ENCODE data around the gene CAMK2N1.

GRCh38 chr1:20449735-20450311 is 36.2 kb downstream of the CAMK2N1 start:
- TF ChIP-seq SYNCRIP (IDR thresholded peaks at IDR 0.05; ENCODE audit: insufficient read depth, low read depth, low read length) (no peak), MED8 (CRISPR knock-in tag; IDR thresholded peaks at IDR 0.05; ENCODE audit: insufficient replicate concordance) (no peak), KLF9 (CRISPR knock-in tag; IDR thresholded peaks at IDR 0.05; ENCODE audit: low read depth) (no peak), EP300 (IDR thresholded peaks at IDR 0.05; ENCODE audit: low read depth in 2 of 2, low read length in 2 of 2) (no peak), EP300 (CRISPR knock-in tag; IDR thresholded peaks at IDR 0.05; ENCODE audit: borderline replicate concordance) (no peak), GMEB1 (CRISPR knock-in tag; IDR thresholded peaks at IDR 0.05; ENCODE audit: borderline replicate concordance) (no peak)
- TF ChIP-seq, protein P1, sequence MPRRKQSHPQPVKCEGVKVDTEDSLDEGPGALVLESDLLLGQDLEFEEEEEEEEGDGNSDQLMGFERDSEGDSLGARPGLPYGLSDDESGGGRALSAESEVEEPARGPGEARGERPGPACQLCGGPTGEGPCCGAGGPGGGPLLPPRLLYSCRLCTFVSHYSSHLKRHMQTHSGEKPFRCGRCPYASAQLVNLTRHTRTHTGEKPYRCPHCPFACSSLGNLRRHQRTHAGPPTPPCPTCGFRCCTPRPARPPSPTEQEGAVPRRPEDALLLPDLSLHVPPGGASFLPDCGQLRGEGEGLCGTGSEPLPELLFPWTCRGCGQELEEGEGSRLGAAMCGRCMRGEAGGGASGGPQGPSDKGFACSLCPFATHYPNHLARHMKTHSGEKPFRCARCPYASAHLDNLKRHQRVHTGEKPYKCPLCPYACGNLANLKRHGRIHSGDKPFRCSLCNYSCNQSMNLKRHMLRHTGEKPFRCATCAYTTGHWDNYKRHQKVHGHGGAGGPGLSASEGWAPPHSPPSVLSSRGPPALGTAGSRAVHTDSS (CRISPR knock-in tag; conservative IDR thresholded peaks at IDR 0.05) = no peak
- TF ChIP-seq, protein P2, sequence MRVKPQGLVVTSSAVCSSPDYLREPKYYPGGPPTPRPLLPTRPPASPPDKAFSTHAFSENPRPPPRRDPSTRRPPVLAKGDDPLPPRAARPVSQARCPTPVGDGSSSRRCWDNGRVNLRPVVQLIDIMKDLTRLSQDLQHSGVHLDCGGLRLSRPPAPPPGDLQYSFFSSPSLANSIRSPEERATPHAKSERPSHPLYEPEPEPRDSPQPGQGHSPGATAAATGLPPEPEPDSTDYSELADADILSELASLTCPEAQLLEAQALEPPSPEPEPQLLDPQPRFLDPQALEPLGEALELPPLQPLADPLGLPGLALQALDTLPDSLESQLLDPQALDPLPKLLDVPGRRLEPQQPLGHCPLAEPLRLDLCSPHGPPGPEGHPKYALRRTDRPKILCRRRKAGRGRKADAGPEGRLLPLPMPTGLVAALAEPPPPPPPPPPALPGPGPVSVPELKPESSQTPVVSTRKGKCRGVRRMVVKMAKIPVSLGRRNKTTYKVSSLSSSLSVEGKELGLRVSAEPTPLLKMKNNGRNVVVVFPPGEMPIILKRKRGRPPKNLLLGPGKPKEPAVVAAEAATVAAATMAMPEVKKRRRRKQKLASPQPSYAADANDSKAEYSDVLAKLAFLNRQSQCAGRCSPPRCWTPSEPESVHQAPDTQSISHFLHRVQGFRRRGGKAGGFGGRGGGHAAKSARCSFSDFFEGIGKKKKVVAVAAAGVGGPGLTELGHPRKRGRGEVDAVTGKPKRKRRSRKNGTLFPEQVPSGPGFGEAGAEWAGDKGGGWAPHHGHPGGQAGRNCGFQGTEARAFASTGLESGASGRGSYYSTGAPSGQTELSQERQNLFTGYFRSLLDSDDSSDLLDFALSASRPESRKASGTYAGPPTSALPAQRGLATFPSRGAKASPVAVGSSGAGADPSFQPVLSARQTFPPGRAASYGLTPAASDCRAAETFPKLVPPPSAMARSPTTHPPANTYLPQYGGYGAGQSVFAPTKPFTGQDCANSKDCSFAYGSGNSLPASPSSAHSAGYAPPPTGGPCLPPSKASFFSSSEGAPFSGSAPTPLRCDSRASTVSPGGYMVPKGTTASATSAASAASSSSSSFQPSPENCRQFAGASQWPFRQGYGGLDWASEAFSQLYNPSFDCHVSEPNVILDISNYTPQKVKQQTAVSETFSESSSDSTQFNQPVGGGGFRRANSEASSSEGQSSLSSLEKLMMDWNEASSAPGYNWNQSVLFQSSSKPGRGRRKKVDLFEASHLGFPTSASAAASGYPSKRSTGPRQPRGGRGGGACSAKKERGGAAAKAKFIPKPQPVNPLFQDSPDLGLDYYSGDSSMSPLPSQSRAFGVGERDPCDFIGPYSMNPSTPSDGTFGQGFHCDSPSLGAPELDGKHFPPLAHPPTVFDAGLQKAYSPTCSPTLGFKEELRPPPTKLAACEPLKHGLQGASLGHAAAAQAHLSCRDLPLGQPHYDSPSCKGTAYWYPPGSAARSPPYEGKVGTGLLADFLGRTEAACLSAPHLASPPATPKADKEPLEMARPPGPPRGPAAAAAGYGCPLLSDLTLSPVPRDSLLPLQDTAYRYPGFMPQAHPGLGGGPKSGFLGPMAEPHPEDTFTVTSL (CRISPR knock-in tag; IDR thresholded peaks at IDR 0.05; ENCODE audit: borderline replicate concordance) = no peak
- TF ChIP-seq, protein P3, sequence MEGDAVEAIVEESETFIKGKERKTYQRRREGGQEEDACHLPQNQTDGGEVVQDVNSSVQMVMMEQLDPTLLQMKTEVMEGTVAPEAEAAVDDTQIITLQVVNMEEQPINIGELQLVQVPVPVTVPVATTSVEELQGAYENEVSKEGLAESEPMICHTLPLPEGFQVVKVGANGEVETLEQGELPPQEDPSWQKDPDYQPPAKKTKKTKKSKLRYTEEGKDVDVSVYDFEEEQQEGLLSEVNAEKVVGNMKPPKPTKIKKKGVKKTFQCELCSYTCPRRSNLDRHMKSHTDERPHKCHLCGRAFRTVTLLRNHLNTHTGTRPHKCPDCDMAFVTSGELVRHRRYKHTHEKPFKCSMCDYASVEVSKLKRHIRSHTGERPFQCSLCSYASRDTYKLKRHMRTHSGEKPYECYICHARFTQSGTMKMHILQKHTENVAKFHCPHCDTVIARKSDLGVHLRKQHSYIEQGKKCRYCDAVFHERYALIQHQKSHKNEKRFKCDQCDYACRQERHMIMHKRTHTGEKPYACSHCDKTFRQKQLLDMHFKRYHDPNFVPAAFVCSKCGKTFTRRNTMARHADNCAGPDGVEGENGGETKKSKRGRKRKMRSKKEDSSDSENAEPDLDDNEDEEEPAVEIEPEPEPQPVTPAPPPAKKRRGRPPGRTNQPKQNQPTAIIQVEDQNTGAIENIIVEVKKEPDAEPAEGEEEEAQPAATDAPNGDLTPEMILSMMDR (CRISPR knock-in tag; IDR thresholded peaks at IDR 0.05) = no peak
